Activated CD4-positive, alpha-beta T cell treated with anti-CD3 and anti-CD28 coated beads, Interleukin-2, amount 50 U/mL, for 1 hour (primary cell): ENCODE data around the gene STARD4.

Source experiments
- DNase-seq: peaks from one replicate; pipeline ENCODE4 v3.0.0-alpha.2; 2020

STARD4 gene

GRCh38 chr5:111469293-111469896 lies 42.9 kb downstream of the STARD4 start:
- no peak for DNase-seq

- DNase-seq: no peak
These were observed 49.0 kb downstream of the STARD4 start for GRCh38 chr5:111463311-111463710.

- DNase-seq: no peak
These were observed 50.4 kb downstream of the STARD4 start for GRCh38 chr5:111461934-111462333.

- DNase-seq: no peak
These were observed 51.1 kb downstream of the STARD4 start for GRCh38 chr5:111461255-111461671.

GRCh38 chr5:111454776-111455175 lies 57.6 kb downstream of the STARD4 start:
- DNase-seq: no peak

GRCh38 chr5:111454198-111454622 lies 58.1 kb downstream of the STARD4 start:
- DNase-seq: no peak

GRCh38 chr5:111453747-111454146 lies 58.6 kb downstream of the STARD4 start:
- no peak for DNase-seq

GRCh38 chr5:111453295-111453694 lies 59.0 kb downstream of the STARD4 start:
- DNase-seq: no peak

- no peak for DNase-seq
These were observed 64.5 kb downstream of the STARD4 start for GRCh38 chr5:111447822-111448221.

- DNase-seq: no peak
These were observed 65.2 kb downstream of the STARD4 start for GRCh38 chr5:111447099-111447498.
